Endothelial cell of hepatic sinusoid (primary cell): Measurements from ENCODE around the gene ACKR2.

Source experiments
- in situ Hi-C: cut with HindIII; loops from 2 replicates; pipeline ENCODE4 v1.10.0; 2017; ENCODE audit warnings: low sequenced_read_pairs

Gene ACKR2

DNA sequence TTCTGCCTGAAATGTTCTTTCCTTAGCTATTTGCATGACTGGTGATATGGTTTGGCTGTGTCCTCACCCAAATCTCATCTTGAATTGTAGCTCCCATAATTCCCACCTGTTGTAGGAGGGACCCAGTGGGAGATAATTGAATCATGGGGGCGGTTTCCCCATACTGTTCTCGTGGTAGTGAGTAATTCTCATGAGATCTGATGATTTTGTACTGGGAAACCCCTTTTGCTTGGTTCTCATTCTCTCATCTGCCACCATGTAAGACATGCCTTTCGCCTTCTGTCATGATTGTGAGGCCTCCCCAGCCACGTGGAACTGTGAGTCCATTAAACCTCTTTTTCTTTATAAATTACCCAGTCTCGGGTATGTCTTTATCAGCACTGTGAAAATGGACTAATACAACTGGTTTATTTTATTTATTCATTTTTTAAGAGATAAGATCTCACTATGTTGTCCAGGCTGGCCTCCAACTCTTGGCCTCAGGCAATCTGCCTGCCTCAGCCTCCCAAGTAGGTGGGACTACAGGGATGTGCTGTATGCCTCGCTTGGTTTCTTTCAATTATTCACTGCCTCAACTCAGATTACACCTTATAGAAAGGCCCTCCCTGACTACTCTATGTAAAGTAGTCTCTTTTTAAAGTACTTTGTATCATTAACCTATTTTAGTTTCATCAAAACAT, 74.1 kb downstream of the ACKR2 start:
- in situ Hi-C loops = loop anchor here (25.0 kb wide), 1 partner anchor 121 kb away; the partner anchor contains the start of gene CCDC13

DNA sequence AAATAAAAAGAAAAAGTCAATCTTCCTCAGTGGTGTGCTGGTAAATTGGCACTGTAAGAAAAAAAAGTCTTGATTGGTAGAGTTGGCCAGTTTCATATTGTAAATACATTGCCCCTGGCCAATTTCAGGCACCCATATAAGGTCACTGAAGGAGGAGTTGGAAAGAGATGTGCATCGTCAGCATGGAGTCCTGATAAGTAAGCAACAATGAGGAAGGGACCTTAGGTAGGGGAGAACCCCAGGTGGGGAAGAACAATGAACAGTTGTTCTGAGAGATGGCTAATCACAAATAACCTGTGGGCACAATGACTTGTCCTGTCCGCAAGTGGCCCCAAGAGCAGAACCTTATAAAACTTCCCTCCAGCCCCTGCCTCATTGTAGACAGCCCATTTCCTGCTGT, 75.1 kb downstream of the ACKR2 start:
- in situ Hi-C loops = loop anchor here (25.0 kb wide), 1 partner anchor 122 kb away; the partner anchor contains the start of gene CCDC13

DNA sequence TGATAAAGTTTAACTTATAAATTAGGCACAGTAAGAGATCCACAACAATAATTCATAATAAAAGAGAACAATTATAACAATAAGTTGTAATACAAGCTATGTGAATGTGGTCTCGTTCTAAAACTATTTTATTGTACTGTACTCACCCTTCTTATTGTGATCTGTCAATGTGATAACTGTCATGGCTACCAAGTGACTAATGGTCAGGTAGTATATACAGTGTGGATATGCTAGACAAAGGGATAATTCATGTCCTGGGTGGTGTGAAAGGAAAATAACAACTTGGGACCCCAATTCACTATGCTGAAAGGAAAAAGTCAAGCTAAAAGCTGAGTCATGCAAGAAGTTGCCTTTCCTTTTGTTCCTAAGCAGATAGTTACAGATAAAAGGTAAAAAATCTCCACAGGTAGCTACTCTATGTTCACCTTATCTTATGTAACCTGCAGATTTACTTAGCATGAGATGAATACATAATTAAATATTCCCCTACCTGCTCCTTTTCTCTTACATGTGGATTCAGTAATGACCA, 77.1 kb downstream of the ACKR2 start:
- in situ Hi-C loops = loop anchor here (25.0 kb wide), 1 partner anchor 124 kb away; the partner anchor contains the start of gene CCDC13

DNA sequence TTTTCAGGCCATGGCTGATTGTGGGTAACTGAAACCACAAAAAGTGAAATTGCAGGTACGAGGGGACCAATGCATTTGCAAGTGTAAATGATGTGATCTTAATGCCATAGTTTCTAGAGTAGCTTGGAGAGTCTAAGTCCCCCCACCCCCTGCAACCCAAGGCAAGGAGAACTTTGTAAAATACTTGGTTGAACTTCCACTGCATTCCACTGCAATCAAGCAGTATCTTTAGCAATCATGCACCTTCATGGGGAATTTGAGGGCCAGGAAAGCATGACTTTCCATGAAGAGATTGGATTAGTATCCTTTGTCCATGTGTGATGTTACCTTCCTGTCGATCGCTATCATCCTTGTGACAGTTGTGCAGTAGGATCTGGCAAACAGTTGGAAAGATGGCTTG, 77.8 kb downstream of the ACKR2 start:
- in situ Hi-C loops = loop anchor here (25.0 kb wide), 1 partner anchor 125 kb away; the partner anchor contains the start of gene CCDC13

DNA sequence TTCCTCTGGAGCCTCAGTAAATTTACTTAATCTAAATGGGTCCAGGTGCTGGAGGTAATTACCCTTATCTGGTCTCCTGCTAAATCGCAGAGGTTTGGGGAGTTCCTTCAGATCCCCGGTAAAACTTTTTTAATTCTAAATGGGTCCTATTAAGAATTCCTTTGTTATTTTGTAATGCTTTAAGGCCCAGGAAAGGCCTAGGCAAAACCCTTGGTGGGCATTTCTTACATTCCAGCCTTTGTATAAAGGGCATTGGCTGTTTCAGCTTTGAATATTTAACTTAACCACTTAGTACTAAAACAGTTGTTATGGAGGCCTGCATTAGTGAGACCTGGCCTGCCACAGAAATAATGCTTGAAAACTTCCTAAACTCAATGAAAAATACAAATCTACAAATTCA, 81.8 kb downstream of the ACKR2 start:
- in situ Hi-C loops = loop anchor here (25.0 kb wide), 1 partner anchor 129 kb away; the partner anchor contains the start of gene CCDC13

DNA sequence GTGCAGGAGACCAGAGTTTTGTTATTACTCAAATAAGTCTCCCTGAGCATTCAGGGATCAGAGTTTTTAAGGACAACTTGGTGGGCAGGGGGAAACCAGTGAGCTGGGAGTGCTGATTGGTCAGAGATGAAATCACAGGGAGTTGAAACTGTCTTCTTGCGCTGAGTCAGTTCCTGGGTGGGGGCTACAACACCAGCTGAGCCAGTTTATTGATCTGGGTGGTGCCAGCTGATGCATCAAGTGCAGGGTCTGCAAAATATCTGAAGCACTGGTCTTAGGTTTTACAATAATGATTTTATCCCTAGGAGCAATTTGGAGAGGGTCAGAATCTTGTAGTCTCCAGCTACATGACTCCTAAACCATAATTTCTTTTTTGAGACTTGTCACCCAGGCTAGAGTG, 82.9 kb downstream of the ACKR2 start:
- in situ Hi-C loops = loop anchor here (25.0 kb wide), 1 partner anchor 130 kb away; the partner anchor contains the start of gene CCDC13

DNA sequence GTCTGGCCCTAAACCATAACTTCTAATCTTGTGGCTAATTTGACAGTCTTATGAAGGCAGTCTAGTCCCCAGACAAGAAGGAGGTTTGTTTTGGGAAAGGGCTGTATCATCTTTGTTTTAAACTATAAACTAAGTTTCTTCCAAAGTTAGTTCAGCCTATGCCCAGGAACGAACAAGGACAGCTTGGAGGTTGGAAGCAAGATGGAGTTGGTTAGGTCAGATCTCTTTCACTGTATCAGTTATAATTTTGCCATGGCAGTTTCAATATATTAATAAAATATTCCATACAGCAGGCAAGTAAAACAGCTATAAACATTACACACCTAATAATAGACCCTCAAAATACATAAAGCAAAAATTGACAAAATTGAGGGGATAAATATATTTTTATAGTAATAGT, 83.6 kb downstream of the ACKR2 start:
- in situ Hi-C loops = loop anchor here (25.0 kb wide), 1 partner anchor 131 kb away; the partner anchor contains the start of gene CCDC13

DNA sequence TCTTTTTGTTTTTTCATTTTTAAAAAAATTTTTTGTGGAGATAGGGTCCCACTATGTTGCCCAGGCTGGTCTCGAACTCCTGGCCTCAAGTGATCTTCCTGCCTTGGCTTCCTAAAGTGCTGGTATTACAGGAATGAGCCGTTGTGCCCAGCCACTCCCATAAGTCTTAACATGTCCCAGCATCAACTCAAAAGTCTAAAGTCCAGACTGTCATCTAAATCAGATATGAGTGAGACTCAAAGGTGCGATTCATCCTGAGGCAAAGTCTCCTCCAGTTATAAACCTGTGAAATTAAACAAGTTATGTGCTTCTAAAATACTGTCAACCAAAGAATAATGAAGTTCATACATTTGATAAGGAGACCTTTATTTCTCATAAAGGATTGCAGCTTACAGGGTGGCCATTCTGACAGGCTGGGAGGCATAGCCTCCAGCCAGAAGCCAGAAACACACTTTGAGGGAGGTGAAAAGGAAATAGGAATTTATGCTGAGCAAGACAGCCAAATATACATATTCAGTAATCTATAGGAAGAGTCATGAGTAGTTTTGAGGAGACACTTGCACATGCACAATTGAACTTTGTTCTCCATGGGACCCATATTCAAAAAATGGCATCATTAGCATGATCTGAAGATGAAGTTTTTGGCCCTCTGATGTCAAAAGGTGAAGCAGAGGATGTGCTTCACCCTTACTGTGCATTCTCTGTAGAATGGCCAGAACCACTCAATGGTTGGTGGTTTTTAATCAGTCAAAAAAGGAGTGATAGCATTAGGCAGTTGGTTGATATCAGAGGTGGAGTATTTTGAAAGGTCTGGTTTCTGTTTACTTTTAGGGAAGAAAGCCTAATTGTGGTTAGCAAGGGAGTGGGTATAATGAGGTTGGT, 85.7 kb downstream of the ACKR2 start:
- in situ Hi-C loops = loop anchor here (25.0 kb wide), 1 partner anchor 133 kb away; the partner anchor contains the start of gene CCDC13

DNA sequence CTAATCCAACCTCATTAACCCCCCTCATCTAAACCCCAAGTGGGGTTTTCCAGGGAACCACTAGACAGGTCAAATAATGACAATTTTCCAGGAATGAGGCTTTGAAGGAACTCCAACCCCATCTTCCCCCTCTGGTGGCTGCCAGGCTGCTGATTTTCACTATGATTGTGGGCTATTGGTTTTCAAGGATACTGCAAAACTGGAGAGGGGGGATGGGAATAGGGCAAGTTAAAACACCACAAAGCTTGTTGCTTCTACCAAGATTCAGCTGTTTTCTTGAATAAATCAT, 86.3 kb downstream of the ACKR2 start:
- in situ Hi-C loops = loop anchor here (25.0 kb wide), 1 partner anchor 133 kb away; the partner anchor contains the start of gene CCDC13

DNA sequence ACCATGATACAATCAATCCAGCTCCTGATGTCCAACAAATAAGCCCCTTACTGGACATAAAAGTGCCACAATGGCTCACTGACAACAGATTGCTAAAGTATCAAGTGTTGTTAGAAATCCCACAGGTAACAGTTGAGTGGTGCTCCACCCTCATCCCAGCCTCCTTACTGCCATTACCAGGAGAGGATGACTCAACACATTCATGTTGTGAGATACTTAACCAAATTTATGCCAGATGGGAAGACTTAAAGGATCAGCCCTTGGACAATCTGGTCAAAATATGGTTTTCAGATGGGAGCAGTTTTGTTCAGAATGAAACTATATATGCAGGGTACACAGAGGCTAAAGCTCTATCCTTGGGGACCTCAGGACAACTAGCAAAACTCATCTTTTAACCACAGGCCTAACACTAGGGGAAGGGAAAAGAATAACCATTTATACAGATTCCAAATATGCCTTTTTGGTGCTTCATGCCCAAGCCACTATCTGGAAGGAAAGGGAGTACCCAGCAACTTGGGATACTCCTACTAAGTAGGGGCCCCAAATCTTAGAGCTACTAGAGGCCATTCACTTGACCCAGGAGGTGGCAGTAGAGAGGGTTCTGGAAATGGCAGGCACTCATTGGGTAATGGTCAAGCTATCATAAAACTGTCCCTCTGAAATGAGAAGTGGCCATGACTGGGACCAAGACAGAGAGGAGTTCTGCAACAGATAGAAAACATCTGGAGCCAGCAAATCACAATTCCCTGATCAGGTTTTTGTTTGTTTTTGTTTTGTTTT, 89.8 kb downstream of the ACKR2 start:
- in situ Hi-C loops = loop anchor here (25.0 kb wide), 1 partner anchor 137 kb away; the partner anchor contains the start of gene CCDC13

DNA sequence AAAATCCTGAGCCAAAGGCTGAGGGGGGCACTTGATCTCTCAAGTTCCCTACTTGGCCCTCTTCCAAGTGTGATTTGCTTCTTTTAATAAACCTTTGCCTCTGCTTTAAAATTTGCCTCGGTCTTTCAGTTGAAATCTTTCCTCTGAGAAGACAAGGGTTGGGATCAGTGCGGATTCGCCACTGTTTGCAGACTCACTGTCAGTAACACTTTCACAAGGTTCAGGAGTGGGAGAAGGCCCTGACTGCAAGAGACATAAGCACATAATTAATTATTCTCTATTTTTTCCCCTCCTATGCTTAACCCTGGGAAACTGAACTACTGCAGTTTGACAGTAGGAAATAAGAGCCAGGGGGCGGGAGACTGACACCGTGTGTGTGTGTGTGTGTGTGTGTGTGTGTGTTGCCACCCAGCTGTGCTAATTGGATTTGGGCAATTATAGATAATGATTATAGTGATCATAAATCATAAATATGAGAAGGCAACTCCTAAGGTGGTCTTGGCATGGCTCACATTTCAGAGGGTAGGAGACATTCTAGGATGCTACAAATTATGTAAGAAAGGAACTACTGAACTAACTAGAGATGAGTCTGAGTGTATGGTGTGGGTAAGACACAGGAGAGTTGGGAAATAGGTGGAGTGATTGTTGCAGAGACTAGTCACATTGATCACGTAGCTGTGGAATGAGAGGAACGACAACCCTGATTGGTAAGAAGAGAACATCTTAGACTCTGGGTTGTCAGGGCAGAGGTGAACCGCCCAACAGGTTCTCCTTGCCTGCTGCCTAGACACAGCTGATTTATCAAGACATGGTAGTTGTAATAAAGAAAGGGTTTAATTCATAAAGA, 91.2 kb downstream of the ACKR2 start:
- in situ Hi-C loops = no loop called here

DNA sequence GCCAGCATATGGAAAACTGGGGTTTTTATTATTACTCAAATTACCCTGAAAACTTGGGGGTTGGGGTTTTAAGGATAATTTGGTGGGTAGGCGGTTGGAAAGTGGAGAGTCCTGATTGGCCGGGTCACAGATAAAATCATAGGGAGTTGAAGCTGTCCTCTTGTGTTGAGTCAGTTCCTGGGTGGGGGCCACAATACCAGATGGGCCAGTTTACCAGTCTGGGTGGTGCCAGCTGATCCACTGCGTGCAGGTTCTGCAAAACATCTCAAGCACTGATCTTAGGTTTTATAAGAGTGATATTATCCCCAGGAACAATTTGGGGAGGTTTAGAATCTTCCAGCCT, 91.8 kb downstream of the ACKR2 start:
- in situ Hi-C loops = no loop called here

DNA sequence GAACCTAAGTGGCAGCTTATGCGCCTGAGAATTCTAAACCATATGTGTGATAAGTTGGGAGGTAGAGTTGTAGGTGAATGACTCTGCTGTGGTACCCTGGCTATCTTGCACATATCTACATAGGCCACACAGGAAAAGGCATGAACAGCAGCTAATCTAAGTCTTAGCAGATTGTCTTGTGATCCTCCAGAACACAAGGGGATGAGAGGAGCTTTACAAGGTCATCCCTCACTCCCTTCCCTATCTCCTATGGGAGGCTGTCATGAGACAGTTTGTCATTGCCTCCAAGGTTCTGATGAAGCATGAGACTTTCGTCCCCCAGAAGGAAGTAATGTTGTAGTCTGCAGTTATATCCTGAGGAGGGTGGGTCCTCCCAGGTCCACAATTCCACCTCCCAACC, 93.0 kb downstream of the ACKR2 start:
- in situ Hi-C loops = no loop called here

DNA sequence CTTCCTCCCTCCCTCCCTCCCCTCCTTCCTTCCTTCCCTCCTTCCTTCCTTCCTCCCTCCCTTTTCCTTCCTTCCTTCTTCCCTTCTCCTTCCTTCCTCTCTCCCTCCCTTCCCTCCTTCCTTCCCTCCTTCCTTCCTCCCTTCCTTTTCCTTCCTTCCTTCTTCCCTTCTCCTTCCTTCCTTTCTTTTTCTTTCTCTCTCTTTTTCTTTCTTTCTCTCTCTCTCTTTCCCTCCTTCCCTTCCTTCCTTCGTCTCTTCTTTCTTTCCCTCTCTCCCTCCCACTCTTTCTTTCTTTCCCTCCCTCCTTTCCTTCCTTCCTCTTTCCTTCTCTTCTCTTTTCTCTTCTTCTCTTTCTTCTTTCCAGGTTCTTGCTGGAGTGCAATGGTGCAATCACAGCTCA, 94.8 kb downstream of the ACKR2 start:
- in situ Hi-C loops = no loop called here

DNA sequence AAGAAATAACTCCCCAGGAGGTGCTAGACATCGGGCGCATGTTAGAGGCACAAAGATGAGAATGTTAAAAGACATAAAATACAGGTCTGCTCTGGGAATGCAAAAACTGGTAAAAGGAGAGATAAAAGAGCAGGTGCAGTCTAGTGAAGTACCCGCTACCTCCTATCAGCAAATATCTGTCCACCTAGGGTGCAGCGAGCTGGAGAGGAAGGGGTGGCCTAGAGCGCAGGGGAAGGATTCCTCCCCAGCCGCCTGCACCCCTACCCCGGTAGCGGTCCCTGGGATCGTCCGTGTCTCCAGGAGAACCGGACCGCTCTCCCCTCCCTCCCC, 96.5 kb downstream of the ACKR2 start:
- in situ Hi-C loops = no loop called here

DNA sequence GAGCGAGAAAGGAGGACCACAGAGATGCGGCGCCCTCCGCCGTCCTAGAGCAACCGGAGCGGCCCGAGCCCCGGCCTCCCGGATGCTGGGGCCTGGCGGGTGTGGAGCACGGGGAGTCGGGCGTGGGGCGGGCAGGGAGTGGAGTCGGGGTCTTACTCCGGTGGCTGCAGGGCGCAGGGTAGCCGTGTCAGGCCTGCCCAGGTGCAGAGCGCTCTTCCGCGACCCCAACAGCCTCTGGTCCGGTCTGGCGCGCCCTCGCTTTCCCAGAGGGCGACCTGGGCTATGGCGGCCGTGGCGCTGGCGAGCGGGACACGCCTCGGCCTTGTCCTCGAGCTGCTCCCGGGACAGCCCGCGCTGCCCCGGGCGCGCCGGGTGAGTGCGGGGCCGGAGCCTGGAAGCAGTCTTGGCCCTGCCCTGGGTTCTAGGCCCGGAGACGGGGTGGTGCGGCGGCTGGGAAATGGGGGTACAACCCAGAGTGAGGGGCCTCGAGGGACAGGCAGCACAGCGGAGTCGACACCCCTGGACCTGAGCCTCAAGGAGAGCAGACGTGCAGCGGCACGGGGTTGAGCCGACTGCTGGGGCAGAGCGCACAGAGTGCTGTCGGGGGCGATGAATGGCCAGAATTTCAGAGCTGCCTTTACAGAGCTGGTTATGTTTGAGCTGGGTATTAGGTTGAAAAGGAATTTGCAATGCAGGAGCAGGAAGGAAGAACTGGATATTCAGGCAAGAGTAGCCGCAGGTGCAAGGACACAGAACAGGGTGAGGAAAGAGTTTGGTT, 97.0 kb downstream of the ACKR2 start, which contains the start of gene ZNF662:
Gene ZNF662, plus strand, starts transcription at position 73 of the 778 bp plus-strand sequence. CDS start 1,973 bp downstream, outside the sequence.
- in situ Hi-C loops = no loop called here

DNA sequence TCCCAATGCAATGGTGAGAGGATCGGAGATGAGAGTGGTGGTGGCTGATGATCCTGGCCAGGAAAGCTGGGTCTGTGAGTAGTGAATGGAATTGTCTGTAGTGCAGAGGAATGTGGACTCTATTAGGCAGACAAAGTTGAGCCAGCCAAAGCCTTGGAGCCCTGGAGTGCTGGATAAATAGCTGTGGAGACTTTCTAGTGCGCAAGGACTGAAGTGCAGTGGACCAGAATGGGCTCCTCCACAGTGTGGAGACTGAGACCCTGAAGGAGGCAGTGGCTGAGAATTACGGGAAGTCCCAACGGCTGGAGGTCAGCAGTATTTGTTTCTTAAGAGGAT, 97.6 kb downstream of the ACKR2 start:
- in situ Hi-C loops = no loop called here

DNA sequence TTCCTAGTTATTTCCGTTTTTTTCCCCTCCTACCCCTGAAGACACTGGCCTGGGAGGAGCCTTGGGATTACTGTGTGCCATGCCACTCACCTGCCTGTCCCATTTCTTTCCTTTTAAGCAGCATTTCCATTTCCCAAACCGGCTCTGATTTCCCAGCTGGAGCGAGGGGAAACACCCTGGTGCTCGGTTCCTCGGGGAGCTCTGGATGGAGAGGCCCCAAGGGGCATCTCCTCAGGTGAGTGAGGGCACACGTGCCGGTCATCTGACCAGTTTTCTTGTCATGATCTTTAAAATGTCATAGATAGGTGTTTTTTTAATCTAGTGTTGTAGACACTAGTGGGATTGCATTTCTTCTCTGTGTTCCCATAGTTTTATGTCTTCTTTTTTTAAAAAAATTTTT, 99.4 kb downstream of the ACKR2 start:
- in situ Hi-C loops = no loop called here

DNA sequence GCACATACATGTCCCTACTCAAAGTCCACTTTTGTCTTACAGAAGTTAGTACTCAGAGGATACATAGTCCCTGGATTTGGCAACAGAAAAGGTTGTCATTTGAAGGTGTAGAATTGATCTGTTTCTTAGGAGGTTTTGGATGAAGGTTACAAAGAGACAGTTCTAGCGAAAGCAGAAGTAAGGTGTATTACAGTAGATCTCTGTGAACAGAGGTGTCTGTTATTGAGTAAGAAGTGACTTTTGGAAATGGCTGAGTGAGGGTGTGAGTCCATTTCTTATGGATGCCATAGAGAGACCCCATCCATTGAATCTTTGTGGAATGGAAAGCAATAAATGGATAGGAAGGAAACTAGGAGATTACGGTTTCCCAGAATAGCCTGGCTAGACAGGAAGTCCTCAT, 102.3 kb downstream of the ACKR2 start:
- in situ Hi-C loops = no loop called here
